GM19025 (cell line): Measurements from ENCODE around the gene SKI.
"Not testable (repeated sequence)": the region's sequence is repeated elsewhere in the genome, so short reads cannot be mapped to it uniquely, and the experiment has no call there.

Source experiments
- ATAC-seq: cut with Tn5 transposase; IDR thresholded peaks from one replicate; pipeline ENCODE4 v1.9.1; 2021; ENCODE audit warnings: mild to moderate bottlenecking, low read depth, moderate library complexity; ENCODE audit not compliant: unreplicated experiment

The SKI gene

GRCh38 chr1:2240270-2241156 is 12.4 kb downstream of the SKI start:
- ATAC-seq: no peak

GRCh38 chr1:2241820-2242219 is 13.7 kb downstream of the SKI start:
- ATAC-seq: no peak

- no peak for ATAC-seq
Measured at GRCh38 chr1:2242814-2243725, 15.0 kb downstream of the SKI start.

- not testable (repeated sequence) for ATAC-seq
Measured at GRCh38 chr1:2247045-2247394, 18.9 kb downstream of the SKI start.

GRCh38 chr1:2247760-2248126 is 19.6 kb downstream of the SKI start:
- ATAC-seq: no peak

GRCh38 chr1:2248127-2248826 is 20.2 kb downstream of the SKI start:
- no peak for ATAC-seq

- ATAC-seq: no peak
Measured at GRCh38 chr1:2248854-2249558, 20.9 kb downstream of the SKI start.

GRCh38 chr1:2249559-2249906 is 21.4 kb downstream of the SKI start:
- ATAC-seq: no peak

GRCh38 chr1:2250721-2251281 is 22.7 kb downstream of the SKI start:
- ATAC-seq: no peak

- no peak for ATAC-seq
Measured at GRCh38 chr1:2251363-2251762, 23.2 kb downstream of the SKI start.

- no peak for ATAC-seq
Measured at GRCh38 chr1:2251786-2252185, 23.7 kb downstream of the SKI start.

- no peak for ATAC-seq
Measured at GRCh38 chr1:2252423-2252822, 24.3 kb downstream of the SKI start.

- no peak for ATAC-seq
Measured at GRCh38 chr1:2253036-2253796, 25.1 kb downstream of the SKI start.

- ATAC-seq: no peak
Measured at GRCh38 chr1:2253797-2254480, 25.8 kb downstream of the SKI start.

GRCh38 chr1:2255047-2255419 is 26.9 kb downstream of the SKI start:
- no peak for ATAC-seq

GRCh38 chr1:2255420-2256369 is 27.6 kb downstream of the SKI start:
- ATAC-seq: no peak

GRCh38 chr1:2256435-2257244 is 28.5 kb downstream of the SKI start:
- no peak for ATAC-seq
